OCI-LY1 (cell line): Measurements from ENCODE around the gene AMIGO2.

Experiments
- H2AFZ ChIP-seq: fragments of 200-600 bp; sonication (generic), shearing (Covaris generic); 2 replicates; pipeline ENCODE4 v1.6.0; 2014; ENCODE audit warnings: antibody characterized with exemption, mild to moderate bottlenecking, low read length
- H3F3A ChIP-seq: fragments of 200-600 bp; sonication (generic), shearing (Covaris generic); 2 replicates; pipeline ENCODE4 v1.6.0; 2014; ENCODE audit warnings: mild to moderate bottlenecking, antibody characterized with exemption, low read length, moderate library complexity; ENCODE audit not compliant: insufficient read depth
- H3K27ac ChIP-seq: fragments of 200-600 bp; sonication (generic); 2 replicates; pipeline ENCODE4 v1.5.1; 2014; ENCODE audit warnings: low read length, mixed run types, mild to moderate bottlenecking, low read depth; ENCODE audit not compliant: poor library complexity, severe bottlenecking
- H3K27me3 ChIP-seq: fragments of 200-600 bp; sonication (generic); 2 replicates; pipeline ENCODE4 v1.6.0; 2014; ENCODE audit warnings: antibody characterized with exemption, mild to moderate bottlenecking, low read length, moderate library complexity; ENCODE audit not compliant: insufficient read depth
- H3K36me3 ChIP-seq: fragments of 200-600 bp; sonication (generic); 2 replicates; pipeline ENCODE4 v1.6.1; 2014; ENCODE audit warnings: mild to moderate bottlenecking, antibody characterized with exemption, low read length, moderate library complexity, mixed read lengths; ENCODE audit not compliant: insufficient read depth
- H3K4me1 ChIP-seq: fragments of 200-600 bp; sonication (generic); 2 replicates; pipeline ENCODE4 v1.5.1; 2014; ENCODE audit warnings: mild to moderate bottlenecking, low read length, moderate library complexity; ENCODE audit not compliant: insufficient read depth, severe bottlenecking
- H3K4me2 ChIP-seq: fragments of 200-600 bp; sonication (generic), shearing (Covaris generic); 2 replicates; pipeline ENCODE4 v1.6.1; 2014; ENCODE audit warnings: low read length
- H3K4me3 ChIP-seq: fragments of 200-600 bp; sonication (generic); 2 replicates; pipeline ENCODE4 v1.5.1; 2014; ENCODE audit warnings: low read length, low read depth, mild to moderate bottlenecking, mixed read lengths; ENCODE audit not compliant: poor library complexity, severe bottlenecking
- H3K79me2 ChIP-seq: fragments of 200-600 bp; shearing (Covaris generic); 2 replicates; pipeline ENCODE4 v1.6.1; 2016; ENCODE audit warnings: mixed run types, low read length, mixed read lengths; ENCODE audit not compliant: insufficient read depth
- H3K9ac ChIP-seq: fragments of 200-600 bp; sonication (generic), shearing (Covaris generic); 2 replicates; pipeline ENCODE4 v1.6.1; 2014; ENCODE audit warnings: mild to moderate bottlenecking, low read length, mixed read lengths
- H3K9me2 ChIP-seq: fragments of 200-600 bp; sonication (generic), shearing (Covaris generic); 2 replicates; pipeline ENCODE4 v1.6.1; 2014; ENCODE audit warnings: low read depth, mild to moderate bottlenecking, low read length, mixed read lengths
- H3K9me3 ChIP-seq: fragments of 200-600 bp; shearing (Covaris generic); 2 replicates; pipeline ENCODE4 v1.6.1; 2014; ENCODE audit warnings: low read length, mixed read lengths
- H4K20me1 ChIP-seq: fragments of 200-600 bp; sonication (generic), shearing (Covaris generic); 2 replicates; pipeline ENCODE4 v1.6.0; 2016; ENCODE audit warnings: mild to moderate bottlenecking, low read length; ENCODE audit not compliant: insufficient read depth
- EZH2 ChIP-seq: fragments of 200-600 bp; sonication (generic), shearing (Covaris generic); IDR thresholded peaks from 2 replicates; pipeline ENCODE4 v1.8.0; 2017; ENCODE audit warnings: borderline replicate concordance, mixed run types, mild to moderate bottlenecking, antibody characterized with exemption, low read length, moderate library complexity, mixed read lengths
- TF ChIP-seq, protein P1 (sequence below): fragments of 200-600 bp; sonication (generic), shearing (Covaris generic); IDR thresholded peaks from 2 replicates; pipeline ENCODE4 v1.5.1; 2017; ENCODE audit warnings: mild to moderate bottlenecking, antibody characterized with exemption, low read length, moderate library complexity, mixed read lengths

Gene AMIGO2

DNA sequence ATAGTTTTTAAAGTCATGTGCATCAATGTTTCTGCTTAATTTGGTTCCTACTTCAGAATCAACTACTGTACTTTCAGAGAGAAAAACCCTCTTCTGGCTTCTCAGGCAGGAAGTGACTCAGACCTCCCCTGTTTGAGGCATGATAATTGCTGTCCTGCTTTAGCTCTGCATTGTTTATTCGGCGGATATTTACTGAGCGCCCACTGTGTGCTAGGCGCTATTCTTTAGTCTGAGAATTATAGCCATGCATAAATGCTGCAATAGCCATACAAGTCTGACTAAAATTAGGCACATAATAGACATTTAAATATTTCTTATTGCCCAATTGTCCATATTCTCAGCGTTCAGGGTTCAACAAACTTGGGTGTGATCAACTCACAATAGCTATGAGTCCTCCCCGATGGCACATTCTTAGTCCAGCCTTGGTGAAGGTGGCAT lies 6.1 kb upstream of the AMIGO2 start:
- Histone ChIP-seq H3K36me3 (no peaks in the 10 kb centered on the region), H3K4me2 (peak overlapping the region; percentile 57)

DNA sequence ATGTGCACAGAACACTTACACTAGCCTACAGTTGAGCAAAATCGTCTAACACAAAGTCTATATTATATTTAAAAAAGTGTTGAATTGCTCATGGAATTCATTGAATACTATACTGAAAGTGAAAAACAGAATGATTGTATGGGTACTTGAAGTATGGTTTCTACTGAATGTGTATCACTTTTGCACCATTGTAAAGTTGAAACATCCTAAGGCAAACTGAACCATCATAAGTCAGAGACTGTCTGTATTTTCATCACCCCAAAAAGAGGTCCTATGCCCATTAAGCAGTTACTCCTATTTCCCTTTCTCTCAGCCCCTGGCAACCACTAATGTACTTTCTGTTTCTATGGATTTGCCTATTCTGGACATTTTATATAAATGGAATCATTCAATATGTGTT lies 4.4 kb upstream of the AMIGO2 start:
- no peaks in the 10 kb centered on the region for H3K79me2 ChIP-seq
- H2AFZ ChIP-seq = no peak overlapping the region
- H4K20me1 ChIP-seq = no peaks in the 10 kb centered on the region
- peak overlapping the region; percentile 57; the same call in 1 of the 2 replicates for H3K4me2 ChIP-seq
- H3K9me3 ChIP-seq = no peaks in the 10 kb centered on the region
- no peak overlapping the region for H3K4me3 ChIP-seq
- no peaks in the 10 kb centered on the region for H3K9me2 ChIP-seq
- no peaks in the 10 kb centered on the region for H3K36me3 ChIP-seq
- H3K4me1 ChIP-seq = peaks cover 69% of the 10 kb centered on the region
- H3K9ac ChIP-seq = no peak overlapping the region
- no peaks in the 10 kb centered on the region for H3K27me3 ChIP-seq
- H3F3A ChIP-seq = peaks cover 9% of the 10 kb centered on the region
- TF ChIP-seq EZH2 = no peak
- TF ChIP-seq, protein P1, sequence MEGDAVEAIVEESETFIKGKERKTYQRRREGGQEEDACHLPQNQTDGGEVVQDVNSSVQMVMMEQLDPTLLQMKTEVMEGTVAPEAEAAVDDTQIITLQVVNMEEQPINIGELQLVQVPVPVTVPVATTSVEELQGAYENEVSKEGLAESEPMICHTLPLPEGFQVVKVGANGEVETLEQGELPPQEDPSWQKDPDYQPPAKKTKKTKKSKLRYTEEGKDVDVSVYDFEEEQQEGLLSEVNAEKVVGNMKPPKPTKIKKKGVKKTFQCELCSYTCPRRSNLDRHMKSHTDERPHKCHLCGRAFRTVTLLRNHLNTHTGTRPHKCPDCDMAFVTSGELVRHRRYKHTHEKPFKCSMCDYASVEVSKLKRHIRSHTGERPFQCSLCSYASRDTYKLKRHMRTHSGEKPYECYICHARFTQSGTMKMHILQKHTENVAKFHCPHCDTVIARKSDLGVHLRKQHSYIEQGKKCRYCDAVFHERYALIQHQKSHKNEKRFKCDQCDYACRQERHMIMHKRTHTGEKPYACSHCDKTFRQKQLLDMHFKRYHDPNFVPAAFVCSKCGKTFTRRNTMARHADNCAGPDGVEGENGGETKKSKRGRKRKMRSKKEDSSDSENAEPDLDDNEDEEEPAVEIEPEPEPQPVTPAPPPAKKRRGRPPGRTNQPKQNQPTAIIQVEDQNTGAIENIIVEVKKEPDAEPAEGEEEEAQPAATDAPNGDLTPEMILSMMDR = no peak
- peak overlapping the region; percentile 41 for H3K27ac ChIP-seq

More for the DNA sequence above, 6.1 kb upstream of the AMIGO2 start:
- Histone ChIP-seq H3F3A (peaks cover 9% of the 10 kb centered on the region), H3K27ac (peak overlapping the region; percentile 38), H3K9ac (peak overlapping the region; percentile 31; the same call in 1 of the 2 replicates), H3K79me2 (no peaks in the 10 kb centered on the region), H3K9me3 (no peaks in the 10 kb centered on the region), H2AFZ (peak overlapping the region; percentile 40; the same call in 1 of the 2 replicates), H3K9me2 (no peaks in the 10 kb centered on the region), H3K4me1 (peaks cover 60% of the 10 kb centered on the region), H4K20me1 (no peaks in the 10 kb centered on the region), H3K27me3 (no peaks in the 10 kb centered on the region; the same call in 1 of the 2 replicates), H3K4me3 (peak overlapping the region; percentile 38)
- TF ChIP-seq, protein P1 = no peak
- TF ChIP-seq EZH2 = no peak

DNA sequence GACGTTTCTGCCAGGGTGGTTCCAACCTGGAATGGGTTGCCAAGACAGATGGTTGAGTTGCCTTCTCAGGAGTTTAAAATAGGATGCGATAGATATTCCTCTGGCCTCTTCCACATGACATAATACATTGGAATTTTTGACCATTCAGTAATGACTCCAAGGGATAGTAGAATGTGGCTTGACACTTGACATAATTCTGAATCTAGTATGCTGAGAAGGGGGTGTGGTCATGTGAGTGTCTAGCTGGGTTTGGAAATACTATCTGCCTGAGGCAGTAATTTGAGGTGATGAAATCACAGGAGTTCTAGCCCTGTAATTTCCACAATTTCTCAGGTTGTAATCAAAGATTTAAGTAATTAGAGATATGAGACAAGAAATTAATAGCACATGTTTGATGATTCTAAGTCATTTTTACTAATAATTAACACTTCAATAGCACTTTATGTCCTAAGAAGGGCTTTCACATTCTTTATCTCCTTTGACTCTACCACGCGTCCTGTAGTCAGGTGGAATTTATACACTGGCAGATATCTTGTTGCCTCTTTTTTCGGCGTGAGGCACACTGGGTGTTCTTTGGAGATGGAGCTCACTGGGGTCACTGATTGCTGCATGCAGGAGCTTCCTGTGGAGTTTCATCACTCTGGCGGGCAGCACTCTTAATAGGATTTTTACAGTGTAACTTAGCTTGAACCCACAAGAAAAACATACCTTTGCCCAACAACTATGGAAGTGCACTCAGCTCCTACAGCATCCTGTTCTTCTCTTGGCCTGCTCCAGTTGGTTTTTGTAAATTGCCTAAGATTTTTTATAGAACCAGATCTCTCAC lies 3.2 kb upstream of the AMIGO2 start:
- Histone ChIP-seq H3K36me3 (0 out of 2 replicates have a peak, but pooled peaks cover 4% of the 10 kb centered on the region), H3K9ac (no peak overlapping the region), H3K4me2 (no peak overlapping the region), H3K9me2 (no peaks in the 10 kb centered on the region), H4K20me1 (no peaks in the 10 kb centered on the region), H3K4me1 (peaks cover 80% of the 10 kb centered on the region), H3K27ac (peak overlapping the region; percentile 78), H3K79me2 (no peaks in the 10 kb centered on the region), H3K27me3 (no peaks in the 10 kb centered on the region), H2AFZ (no peak overlapping the region), H3F3A (peaks cover 9% of the 10 kb centered on the region), H3K4me3 (no peak overlapping the region), H3K9me3 (no peaks in the 10 kb centered on the region)
- TF ChIP-seq EZH2 = no peak
- TF ChIP-seq, protein P1 = no peak
